Left kidney (tissue), 2 donors: Measurements from ENCODE around the gene MBD3. TPM values are rescaled to one million over a fixed set of nuclear protein-coding genes. Genes with fewer than 3 reads are reported as not detected.

Experiments
- DNase-seq: peaks from one replicate; pipeline ENCODE4 v3.0.0-alpha.2; 2013
- polyA plus RNA-seq: library from polyadenylated mRNA; unstranded; fragments of 120-200 nt; gene quantifications from one replicate; pipeline ENCODE4 v1.2.1, GENCODE V29; 2013; ENCODE audit not compliant: insufficient read length

MBD3 gene
- polyA plus RNA-seq, 1 donor: 47.3 TPM

GRCh38 chr19:1620502-1620901, 27.8 kb upstream of the MBD3 start:
- no peak for DNase-seq

- no peak for DNase-seq
These were observed 27.0 kb upstream of the MBD3 start for GRCh38 chr19:1619703-1620102.

- no peak for DNase-seq
These were observed 26.4 kb upstream of the MBD3 start for GRCh38 chr19:1619094-1619439.

GRCh38 chr19:1618157-1619093, 25.8 kb upstream of the MBD3 start:
- DNase-seq: no peak

- DNase-seq: no peak
These were observed 24.2 kb upstream of the MBD3 start for GRCh38 chr19:1616875-1617274.

GRCh38 chr19:1616396-1616795, 23.7 kb upstream of the MBD3 start:
- no peak for DNase-seq

- DNase-seq: no peak
These were observed 22.6 kb upstream of the MBD3 start for GRCh38 chr19:1615156-1615765.

- no peak for DNase-seq
These were observed 21.3 kb upstream of the MBD3 start for GRCh38 chr19:1613808-1614570.

- no peak for DNase-seq
These were observed 20.5 kb upstream of the MBD3 start for GRCh38 chr19:1613146-1613545.

- no peak for DNase-seq
These were observed 19.7 kb upstream of the MBD3 start for GRCh38 chr19:1612114-1613086.

- no peak for DNase-seq
These were observed 18.7 kb upstream of the MBD3 start for GRCh38 chr19:1611353-1611752.

- no peak for DNase-seq
These were observed 17.9 kb upstream of the MBD3 start for GRCh38 chr19:1610579-1610978.

- no peak for DNase-seq
These were observed 17.2 kb upstream of the MBD3 start for GRCh38 chr19:1609680-1610474.

- DNase-seq: no peak
These were observed 16.4 kb upstream of the MBD3 start for GRCh38 chr19:1609103-1609396.

- DNase-seq: no peak
These were observed 15.9 kb upstream of the MBD3 start for GRCh38 chr19:1608359-1609102.

GRCh38 chr19:1606138-1606651, 13.5 kb upstream of the MBD3 start:
- DNase-seq: no peak

- peak; percentile 94 for DNase-seq
These were observed 12.8 kb upstream of the MBD3 start, which contains the start of gene UQCR11 for GRCh38 chr19:1605236-1606137. UQCR11 (minus strand) TSS chr19:1605462; CDS start chr19:1605409, 53 bp downstream.

- DNase-seq: no peak
These were observed 9.5 kb upstream of the MBD3 start for GRCh38 chr19:1602091-1602707.
